Endometrial microvascular endothelial cells (primary cell): ENCODE data around the gene FCER2. TPM values are rescaled to one million over a fixed set of nuclear protein-coding genes. Genes with fewer than 3 reads are reported as not detected.
"Not testable (repeated sequence)": the region's sequence is repeated elsewhere in the genome, so short reads cannot be mapped to it uniquely, and the experiment has no call there.

Source experiments
- in situ Hi-C: cut with HindIII; loops from 2 replicates; pipeline ENCODE4 v1.10.0; 2017; ENCODE audit warnings: low sequenced_read_pairs, low pct_unique_long_range_greater_than_20kb; ENCODE audit errors: inconsistent ontology term
- total RNA-seq: library from RNA; depleted of rRNA; stranded (reverse); fragments of >200 nt; gene quantifications from one replicate; pipeline ENCODE4 v1.2.3, GENCODE V29; 2015; ENCODE audit errors: inconsistent ontology term

Gene FCER2
- total RNA-seq, 1 donor from 2014 or later = not detected

DNA sequence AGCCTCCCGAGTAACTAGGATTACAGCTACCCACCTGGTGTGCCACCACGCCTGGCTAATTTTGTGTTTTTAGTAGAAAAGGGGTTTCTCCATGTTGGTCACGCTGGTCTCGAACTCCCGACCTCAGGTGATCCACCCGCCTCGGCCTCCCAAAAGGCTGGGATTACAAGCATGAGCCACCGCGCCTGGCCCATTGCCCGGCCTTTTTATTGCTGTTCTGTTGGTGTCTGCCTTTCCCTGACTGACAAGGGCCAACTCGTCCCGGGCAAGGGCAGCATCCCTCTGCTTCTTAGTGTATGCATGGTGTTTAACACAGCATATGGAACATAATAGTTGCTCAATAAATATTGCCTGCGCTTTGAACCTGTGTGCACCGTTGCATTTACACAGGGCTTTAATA lies 39.3 kb downstream of the FCER2 start:
- in situ Hi-C loops = no loop called here

DNA sequence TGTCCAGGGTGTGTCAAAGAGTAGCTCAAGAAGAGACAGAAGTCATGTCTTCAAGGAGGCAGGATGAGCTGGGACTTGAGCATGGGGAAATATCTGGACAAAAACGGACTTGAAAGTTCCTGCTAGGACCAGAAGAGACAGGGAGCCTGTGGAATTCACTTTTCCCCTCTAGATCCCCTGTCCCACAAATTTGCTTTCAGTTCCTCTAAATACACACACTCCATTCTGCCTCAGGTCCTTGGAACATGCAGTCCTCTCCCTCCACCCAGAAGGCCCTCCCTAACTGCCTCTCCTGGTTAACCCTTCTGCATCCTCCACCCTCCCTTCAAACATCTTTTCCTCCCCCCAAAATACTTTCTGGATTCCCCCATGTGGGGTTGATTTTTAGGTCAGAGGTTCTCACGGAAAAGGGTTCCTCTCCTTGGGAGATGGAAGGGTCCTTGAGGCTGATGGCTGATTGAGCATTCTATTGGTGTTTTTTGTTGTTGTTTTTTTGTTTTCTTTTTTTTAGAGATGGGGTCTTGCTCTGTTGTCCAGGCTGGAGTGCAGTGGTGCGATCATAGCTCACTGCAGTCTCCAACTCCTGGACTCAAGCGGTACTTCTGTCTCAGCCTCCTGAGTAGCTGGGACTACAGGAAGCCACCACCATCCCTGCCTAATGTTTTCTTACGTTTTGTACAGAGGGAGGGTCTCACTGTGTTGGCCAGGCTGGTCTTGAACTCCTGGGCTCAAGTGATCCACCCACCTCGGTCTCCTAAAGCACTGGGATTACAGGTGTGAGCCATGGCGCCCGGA lies 40.0 kb downstream of the FCER2 start:
- in situ Hi-C loops = no loop called here

DNA sequence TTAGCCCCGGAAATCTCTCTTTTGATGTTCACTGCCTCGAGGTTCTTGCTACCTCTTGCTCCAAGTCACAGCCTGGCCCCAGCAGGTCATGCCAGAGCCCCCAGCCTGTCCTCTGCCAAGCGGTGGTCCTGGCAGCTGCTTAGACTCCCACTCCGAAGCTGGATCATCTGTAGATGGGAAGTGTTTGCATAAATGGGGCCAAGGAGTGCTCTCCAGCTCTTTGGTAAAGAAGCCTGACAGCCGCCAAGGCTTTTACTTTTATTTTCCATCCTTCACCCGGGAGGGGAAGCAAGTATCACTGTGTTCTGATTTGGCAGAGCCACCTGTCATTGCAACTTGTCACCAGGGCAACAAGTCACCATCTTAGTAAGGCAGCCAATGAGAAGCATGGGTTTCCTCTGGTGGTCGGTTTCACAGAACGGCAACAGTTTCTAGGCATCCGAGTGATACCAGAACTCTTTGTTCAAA lies 43.7 kb downstream of the FCER2 start:
- in situ Hi-C loops = no loop called here

DNA sequence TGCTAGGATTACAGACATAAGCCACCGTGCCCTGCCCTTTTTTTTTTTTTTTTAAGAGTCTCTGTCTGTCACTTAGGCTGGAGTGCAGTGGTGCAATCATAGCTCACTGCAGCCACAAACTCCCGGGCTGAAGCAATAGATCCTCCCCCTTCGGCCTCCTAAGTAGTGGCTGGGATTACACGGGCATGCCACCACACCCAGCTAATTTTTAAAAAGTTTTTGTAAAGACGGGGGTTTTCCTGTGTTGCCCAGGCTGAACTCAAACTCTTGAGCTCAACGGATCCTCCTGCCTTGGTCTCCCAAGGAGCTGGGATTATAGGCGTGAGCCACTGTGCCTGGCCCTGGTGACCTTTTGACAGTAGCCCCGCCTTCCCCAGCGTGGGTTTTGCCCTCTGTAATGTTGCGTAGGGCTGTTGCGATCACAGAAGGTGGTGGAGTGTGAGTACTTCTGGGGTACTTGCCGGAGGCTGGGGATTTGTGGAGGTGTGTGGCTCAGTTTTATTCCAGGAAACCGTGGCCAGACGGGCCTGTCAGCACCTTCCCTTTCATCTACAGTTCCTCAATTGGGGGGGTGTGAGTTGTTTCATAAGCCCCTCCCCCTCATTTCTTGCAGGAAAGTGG lies 44.7 kb downstream of the FCER2 start:
- in situ Hi-C loops = no loop called here

DNA sequence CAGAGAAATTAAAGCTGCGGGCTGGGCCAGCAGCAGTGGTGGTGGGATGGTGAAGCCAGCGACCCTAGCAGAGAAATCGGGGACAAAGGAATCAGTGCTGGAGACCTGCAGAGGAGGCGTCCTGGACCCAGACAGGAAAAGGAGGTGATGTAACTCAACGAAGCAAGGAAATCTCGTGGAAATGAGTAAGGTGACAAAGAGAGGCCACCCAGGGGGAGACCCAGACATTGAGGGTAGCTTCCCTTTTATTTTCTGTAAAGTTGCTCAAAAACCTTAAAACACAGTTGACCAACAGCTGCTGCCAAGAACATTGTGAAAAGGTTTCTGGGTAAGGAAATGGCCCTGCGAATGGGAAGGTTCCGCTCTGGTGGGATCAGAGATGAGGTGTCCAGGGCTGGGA lies 46.4 kb downstream of the FCER2 start:
- in situ Hi-C loops = no loop called here

DNA sequence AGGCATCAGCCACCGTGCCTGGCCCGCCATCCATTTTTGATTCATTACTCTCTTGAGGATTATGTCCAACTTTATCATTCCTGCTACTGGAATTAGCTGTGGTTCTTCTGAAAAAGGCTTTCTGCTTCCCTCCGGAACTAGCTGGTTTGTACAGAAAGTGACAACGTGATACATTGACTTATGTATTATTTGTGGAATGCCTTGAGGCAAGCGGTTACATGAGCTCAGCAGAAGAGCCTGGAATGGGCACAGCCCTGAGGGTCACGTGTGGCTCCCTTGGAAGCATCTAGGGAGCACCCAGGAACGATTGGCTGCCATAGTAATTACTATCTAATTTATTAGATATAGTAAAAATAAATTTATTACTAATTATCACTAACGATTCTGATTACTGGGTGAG lies 47.5 kb downstream of the FCER2 start:
- in situ Hi-C loops = no loop called here

DNA sequence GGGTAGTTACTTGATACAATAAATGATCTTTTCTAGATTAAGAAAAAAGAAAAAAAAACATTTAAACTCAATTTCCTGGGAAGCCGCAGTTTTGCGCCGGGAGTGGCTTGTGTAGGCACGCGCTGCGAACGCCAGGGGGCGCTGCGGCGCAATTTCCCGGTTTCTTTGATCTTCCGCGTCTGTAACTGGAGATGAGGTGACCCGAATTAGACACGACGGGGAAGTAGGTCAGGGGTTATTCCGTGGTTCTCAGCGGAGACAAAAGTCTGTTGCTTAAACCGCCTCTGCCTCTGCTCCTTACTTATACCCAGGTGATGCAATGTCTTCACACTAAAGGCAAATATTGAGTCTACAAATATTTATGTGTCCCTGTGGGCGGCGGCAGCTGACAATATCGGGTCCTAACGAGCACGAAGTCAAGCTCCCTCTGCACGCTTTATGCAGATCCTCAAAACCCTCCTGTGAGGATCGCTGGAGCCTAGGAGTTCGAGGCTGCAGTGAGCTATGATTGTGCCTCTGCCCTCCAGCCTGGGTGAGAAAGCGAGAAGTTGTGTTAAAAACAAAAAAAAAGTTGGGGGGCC lies 49.8 kb downstream of the FCER2 start:
- in situ Hi-C loops = no loop called here

DNA sequence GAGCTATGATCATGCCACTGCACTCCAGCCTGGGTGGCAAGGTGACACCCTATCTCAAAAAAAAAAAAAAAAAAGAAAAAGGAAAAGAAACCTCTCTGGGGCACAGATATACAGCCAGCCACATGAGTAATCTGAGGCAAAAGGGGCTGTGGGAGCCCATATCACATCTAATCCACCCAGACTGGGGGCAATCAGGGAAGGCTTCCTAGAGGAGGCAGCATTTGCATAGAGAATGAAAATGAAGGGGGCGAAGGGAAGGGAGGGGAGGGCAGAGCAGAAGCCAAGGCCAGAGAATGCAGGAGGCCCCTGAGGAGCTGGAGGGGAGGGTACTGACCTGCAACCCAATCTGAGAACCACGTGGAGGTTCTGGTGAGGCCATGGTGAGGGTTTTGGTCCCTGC lies 51.8 kb downstream of the FCER2 start:
- in situ Hi-C loops = no loop called here

DNA sequence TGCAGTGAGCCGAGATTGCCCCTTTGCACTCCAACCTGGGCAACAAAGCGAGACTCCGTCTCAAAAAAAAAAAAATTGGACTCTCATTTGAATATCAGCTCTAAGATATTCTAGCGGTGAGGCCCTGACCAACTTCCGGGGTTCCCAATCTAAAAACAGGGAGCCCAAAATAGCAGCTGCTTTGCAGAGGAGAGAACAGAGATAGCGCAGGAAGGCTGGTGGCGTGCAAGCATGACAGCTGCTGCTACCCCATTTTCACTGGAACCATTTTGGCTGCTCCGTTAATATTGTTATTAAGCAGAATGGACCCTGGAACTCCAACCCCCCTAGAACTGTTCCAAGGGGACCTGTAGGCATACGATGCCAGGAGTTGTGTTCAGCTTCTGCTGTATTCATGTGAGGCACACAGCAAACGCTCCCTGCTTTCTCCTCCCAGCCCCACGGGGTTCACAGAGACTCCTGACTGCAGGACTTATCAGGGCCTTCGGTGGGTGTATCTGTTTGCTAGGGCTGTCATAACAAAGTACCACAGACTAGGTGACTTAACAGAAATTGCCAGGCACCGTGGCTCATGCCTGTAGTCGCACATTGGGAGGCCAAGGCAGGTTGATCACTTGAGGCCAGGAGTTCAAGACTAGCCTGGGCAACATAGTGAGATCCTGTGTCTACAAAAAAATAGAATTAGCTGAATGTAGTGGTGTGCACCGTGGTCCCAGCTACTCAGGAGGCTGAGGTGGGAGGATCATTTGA lies 53.5 kb downstream of the FCER2 start:
- in situ Hi-C loops = no loop called here

DNA sequence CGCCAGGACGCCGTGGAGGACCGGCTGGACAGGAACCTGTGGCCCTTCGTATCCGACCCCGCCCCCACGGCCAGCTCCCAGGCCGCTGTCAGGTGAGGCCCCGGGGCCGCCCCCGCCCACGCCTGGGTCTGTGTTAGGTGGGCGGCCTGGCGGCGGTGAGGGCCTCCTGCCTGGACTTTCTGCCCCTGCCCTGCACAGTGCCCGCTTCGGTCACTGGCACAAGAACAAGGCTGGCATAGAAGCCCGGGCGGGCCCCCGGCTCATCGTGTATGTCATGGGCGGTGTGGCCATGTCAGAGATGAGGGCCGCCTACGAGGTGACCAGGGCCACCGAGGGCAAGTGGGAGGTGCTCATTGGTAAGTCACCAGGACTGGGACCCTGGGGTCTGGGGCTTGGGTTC lies 54.8 kb downstream of the FCER2 start:
- in situ Hi-C loops = no loop called here

DNA sequence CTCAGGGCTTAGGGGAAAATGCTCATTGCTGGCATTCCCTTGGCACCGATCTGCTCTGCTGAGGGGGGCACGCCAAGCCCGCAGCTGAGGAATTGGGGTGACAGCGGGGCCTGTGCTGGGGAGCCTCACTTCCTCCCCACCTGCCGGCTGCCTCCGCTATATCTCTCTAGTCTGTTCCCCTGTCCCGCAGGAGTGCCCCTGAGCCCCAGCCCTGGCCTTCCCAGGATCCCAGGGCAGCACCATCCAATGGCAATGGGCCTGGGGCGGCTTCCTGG lies 55.6 kb downstream of the FCER2 start:
- in situ Hi-C loops = no loop called here

DNA sequence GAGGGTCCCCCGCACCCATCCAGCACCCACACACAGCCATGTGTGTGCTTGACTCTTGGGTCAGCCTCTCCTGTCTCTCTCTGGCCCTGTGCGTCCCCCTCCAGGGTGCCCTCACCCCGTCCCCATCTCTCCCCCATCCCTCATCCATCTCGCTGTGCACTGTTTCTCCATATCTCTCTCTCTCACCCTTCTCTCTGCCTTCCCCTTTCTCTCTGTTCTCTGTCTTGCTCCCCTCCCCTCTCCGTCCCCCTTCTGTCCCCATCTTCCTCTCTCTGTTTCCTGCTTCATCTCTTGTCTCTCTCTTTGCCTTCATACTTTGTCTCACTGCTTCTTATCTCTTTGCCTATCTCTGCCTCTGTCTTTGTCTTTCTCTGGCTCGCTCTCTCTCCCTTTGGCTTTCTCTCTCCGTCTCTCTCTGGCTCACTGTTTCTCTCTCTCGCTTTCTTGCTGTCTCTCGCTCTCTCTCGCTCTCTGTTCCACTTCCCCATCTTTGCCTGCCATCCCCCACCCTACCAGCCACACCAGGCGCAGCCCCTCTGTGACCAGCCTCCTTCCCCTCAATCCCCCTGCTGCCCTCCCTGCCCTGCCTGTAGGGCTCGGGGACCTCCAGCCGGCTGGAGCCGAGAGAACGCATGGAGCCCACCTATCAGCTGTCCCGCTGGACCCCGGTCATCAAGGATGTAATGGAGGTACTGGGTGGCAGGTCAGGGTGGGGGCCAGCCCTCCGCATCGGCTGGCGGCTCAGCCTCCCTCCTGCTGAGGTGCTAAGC lies 56.1 kb downstream of the FCER2 start:
- in situ Hi-C loops = no loop called here

DNA sequence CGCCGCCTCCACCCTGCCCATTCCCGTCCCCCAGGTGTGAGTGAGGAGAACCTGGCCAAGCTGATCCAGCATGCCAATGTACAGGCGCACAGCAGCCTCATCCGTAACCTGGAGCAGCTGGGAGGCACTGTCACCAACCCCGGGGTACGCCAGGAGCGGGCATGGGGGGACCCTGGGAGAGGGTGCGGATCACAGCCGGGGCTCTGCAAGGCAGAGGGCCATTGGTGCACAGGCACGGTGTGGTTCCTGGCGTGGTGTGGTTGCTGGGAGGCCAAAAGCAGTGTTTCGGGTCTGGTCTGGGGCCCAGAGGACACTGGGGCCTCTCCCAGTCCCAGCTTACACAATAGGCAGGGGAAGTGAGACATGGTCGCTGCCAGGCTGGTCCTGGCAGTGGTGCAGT lies 56.8 kb downstream of the FCER2 start:
- in situ Hi-C loops = no loop called here

DNA sequence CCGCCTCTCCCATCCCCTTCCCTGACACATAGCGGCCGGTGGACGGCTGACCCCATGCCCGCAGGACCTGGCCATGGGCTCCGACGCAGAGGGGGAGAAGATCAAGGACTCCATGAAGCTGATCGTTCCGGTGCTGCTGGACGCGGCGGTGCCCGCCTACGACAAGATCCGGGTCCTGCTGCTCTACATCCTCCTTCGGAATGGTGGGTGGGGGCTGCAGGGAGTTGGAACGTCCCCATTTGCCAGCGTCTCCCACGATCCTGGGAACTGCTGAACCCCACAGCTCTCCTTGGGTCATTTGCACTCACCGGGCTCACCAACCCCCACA lies 57.4 kb downstream of the FCER2 start:
- in situ Hi-C loops = no loop called here

DNA sequence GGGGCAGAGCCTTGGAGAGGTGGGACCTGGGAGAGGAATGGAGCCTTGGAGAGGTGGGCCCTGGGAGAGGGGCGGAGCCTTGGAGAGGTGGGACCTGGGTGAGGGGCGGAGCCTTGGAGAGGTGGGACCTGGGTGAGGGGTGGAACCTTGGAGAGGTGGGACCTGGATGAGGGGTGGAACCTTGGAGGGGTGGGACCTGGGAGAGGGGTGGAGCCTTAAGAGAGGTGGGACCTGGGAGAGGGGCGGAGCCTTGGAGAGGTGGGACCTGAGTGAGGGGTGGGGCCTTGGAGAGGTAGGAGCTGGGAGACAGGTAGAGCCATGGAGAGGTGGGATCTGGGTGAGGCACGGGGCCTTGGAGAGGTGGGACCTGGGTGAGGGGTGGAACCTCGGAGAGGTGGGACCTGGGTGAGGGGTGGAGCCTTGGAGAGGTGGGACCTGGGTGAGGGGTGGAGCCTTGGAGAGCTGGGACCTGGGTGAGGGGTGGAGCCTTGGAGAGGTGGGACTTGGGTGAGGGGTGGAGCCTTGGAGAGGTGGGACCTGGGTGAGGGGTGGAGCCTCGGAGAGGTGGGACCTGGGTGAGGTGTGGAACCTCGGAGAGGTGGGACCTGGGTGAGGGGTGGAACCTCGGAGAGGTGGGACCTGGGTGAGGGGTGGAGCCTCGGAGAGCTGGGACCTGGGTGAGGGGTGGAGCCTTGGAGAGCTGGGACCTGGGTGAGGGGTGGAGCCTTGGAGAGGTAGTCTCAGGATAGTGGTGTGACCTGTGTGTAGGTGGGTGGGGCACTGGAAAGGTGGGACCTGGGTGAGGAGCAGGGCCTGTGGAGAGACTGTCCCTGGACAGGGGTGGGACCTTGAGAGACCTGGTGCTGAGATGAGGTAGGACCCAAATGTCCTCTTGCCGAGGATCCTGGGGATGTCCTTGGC lies 58.0 kb downstream of the FCER2 start:
- in situ Hi-C loops = not testable (repeated sequence)

DNA sequence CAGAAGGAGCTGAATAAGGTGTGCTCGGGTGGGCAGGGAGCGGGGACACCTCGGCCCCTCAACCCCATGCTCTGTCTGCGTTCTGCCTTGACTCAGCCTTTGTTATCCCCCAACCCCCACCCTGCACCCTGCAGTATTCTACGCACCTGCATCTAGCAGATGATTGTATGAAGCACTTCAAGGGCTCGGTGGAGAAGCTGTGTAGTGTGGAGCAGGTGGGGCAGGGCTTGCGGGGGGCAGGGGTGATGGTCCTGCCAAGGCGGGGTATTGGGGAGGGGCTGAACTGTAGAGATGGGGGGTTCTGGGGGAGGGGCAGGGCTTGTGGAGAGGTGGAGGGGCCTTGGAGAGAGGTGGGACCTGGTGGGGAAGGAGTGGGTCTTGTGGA lies 58.9 kb downstream of the FCER2 start:
- in situ Hi-C loops = no loop called here

DNA sequence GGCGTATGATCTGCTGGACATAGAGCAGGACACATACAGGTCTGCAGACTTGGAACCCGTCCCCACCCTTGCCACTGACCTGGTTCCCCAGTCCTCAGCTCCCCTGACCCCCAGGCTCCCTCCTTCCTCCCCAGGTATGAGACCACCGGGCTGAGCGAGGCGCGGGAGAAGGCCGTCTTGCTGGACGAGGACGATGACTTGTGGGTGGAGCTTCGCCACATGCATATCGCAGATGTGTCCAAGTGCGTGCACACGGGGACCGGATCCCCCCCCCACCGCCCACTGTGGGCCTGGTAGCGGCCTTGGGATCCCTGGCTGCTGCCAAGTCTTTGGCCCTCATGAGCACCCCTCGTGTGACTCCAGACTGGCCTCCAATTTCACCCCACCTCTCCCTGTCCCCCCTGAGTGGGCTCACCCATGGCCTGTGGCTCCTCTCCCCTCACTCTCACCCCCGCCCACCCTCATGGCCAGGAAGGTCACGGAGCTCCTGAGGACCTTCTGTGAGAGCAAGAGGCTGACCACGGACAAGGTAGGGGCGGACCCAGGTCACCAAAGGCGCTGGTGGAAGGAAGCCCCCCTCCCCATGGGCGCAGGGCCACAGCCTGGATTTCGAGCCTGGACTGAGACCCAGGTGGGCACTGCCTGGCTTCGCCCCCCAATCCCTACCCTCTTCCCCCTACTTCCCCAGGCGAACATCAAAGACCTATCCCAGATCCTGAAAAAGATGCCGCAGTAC lies 59.5 kb downstream of the FCER2 start:
- in situ Hi-C loops = no loop called here
